T-helper 2 cell treated with Interferon-gamma antibody and Interleukin-4, amounts not matched to agents 5 μg/mL and 100 μg/mL, for 36 hours (primary cell): Measurements from ENCODE around the gene SPG7.

Source experiments
- DNase-seq: peaks from one replicate; pipeline ENCODE4 v3.0.0; 2021; ENCODE audit warnings: low spot score
- H3K27ac Mint-ChIP-seq: one replicate; pipeline ENCODE4 v1.8.0; 2021; ENCODE audit warnings: mild to moderate bottlenecking, mixed read lengths
- H3K27me3 Mint-ChIP-seq: one replicate; pipeline ENCODE4 v1.8.0; 2021; ENCODE audit warnings: low read depth, mixed read lengths
- H3K36me3 Mint-ChIP-seq: one replicate; pipeline ENCODE4 v1.8.0; 2021; ENCODE audit warnings: low read depth, mixed read lengths
- H3K4me1 Mint-ChIP-seq: one replicate; pipeline ENCODE4 v1.8.0; 2021; ENCODE audit warnings: low read depth, mixed read lengths
- H3K4me3 Mint-ChIP-seq: one replicate; pipeline ENCODE4 v1.8.0; 2022; ENCODE audit warnings: mild to moderate bottlenecking, moderate library complexity, mixed read lengths
- H3K9me3 Mint-ChIP-seq: one replicate; pipeline ENCODE4 v1.8.0; 2021; ENCODE audit warnings: mixed read lengths

The SPG7 gene

DNA sequence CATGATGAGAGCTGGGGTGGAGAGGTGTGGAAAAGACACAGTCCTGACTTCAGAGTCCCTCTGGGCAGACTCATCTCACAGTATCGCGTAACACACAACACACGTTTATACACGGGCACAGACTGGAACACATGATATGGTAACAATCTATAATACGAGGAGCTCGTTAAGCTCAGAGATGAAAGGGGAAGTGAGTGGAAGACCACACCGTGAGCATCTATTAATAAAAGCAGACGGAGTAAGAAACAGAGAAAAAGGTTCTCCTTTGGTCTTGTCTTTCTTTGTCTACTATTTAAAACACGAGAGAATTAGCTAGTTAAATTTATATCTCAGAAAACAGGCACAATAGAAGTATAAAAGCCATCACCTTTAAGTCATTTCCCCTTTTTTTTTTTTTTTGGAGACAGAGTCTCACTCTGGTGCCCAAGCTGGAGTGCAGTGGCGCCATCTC, 31.4 kb upstream of the SPG7 start:
- Mint-ChIP-seq H3K9me3 (no peaks in the 10 kb centered on the region), H3K27ac (peak overlapping the region; percentile 9), H3K4me3 (peak overlapping the region; percentile 18), H3K4me1 (peaks cover 73% of the 10 kb centered on the region), H3K36me3 (peaks cover 28% of the 10 kb centered on the region), H3K27me3 (no peaks in the 10 kb centered on the region)
- DNase-seq, result no peak

DNA sequence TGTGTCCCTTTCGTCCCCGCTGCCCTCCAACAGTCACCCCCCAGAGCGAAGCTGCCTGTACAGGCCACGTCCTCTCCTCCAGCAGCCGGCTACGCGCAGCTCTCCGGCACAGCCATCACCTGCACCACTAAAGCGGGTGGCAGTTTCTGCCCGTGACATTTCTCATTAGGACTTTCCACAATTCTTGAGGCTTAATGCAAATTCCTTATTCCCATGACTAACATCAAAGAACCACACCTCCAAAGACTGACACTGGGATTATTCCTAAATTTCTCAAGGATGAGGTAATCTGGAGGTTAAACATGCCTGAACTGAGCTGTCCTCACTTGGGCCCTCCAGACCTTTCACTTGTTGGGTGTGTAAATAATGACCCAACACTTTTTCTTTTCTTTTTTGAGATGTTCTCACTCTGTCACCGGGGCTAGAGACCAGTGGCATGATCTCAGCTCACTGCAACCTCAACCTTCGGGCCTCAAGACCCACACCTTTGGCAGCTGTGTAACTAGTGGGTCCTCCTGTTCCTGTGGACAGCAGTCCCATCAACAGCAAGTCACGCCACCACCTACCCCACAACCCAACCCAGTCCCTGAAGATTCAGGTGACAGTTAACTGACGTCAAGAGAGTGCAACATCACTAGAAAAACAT, 29.5 kb upstream of the SPG7 start:
- peaks cover 72% of the 10 kb centered on the region for H3K4me1 Mint-ChIP-seq
- DNase-seq, result no peak
- no peaks in the 10 kb centered on the region for H3K9me3 Mint-ChIP-seq
- H3K27me3 Mint-ChIP-seq, result no peaks in the 10 kb centered on the region
- H3K4me3 Mint-ChIP-seq, result peak overlapping the region; percentile 39
- H3K36me3 Mint-ChIP-seq, result peaks cover 32% of the 10 kb centered on the region
- peak overlapping the region; percentile 60 for H3K27ac Mint-ChIP-seq

DNA sequence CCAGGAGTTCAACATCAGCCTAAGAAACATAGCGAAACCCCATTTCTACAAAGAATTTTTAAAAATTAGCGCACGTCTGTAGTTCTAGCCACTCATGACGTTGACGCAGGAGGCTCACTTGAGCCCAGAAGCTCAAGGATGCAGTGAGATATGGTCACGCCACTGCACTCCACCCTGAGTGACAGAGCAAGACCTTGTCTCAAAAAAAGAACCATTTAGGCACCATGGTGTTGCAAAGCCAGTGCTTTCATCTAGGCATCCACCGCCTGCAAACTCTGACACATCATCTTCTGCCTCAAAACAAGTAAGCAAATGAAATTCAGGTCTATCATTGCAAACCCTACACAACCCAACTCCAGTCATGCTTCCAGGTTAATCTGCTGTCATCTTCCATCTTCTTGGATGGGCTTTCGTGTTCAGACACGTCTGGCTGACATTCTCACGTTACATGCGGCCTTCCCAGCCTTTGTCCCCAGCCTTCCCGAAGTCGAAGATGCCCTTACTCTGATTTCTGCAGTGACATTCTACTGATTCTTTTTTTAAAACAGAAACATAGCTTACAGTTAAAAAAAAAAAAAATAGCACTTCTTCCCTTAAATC, 26.7 kb upstream of the SPG7 start:
- Mint-ChIP-seq H3K4me3 (peak overlapping the region; percentile 7), H3K27ac (no peak overlapping the region), H3K9me3 (no peaks in the 10 kb centered on the region), H3K27me3 (no peaks in the 10 kb centered on the region), H3K4me1 (peaks cover 75% of the 10 kb centered on the region), H3K36me3 (peaks cover 30% of the 10 kb centered on the region)
- DNase-seq, result no peak

DNA sequence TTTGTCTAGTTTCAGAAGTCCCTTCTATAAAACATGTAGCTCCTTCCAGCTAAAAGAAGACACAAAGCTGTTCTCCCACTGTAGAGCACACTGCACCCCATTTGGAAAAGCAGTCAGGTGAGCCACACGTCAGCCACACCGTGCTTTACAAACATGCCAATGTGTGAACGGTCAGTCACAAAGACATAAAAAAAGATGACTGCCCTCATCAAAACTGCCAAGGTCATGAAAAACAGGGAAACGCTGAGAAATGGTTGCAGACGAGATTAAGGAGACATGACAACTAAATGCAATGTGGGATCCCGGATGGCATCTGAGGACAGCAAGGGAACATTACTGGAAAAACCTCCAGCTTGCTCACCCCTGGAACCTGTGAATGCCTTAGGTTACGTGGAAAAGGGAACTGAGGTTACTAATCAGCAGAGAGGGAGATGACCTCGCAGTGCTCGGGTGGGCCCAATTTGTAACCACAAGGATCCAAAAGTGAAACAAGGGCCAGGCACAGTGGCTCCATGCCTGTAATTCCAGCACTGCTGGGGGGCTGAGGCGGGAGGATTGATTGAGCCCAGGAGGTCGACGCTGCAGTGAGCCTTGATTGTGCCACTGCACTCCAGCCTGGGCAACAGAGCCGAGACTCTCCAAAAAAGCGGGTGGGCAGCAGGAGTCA, 25.9 kb upstream of the SPG7 start:
- peaks cover 75% of the 10 kb centered on the region for H3K4me1 Mint-ChIP-seq
- no peaks in the 10 kb centered on the region for H3K27me3 Mint-ChIP-seq
- peaks cover 31% of the 10 kb centered on the region for H3K36me3 Mint-ChIP-seq
- no peak for DNase-seq
- H3K27ac Mint-ChIP-seq, result peak overlapping the region; percentile 58
- peak overlapping the region; percentile 86 for H3K4me3 Mint-ChIP-seq
- H3K9me3 Mint-ChIP-seq, result no peaks in the 10 kb centered on the region

DNA sequence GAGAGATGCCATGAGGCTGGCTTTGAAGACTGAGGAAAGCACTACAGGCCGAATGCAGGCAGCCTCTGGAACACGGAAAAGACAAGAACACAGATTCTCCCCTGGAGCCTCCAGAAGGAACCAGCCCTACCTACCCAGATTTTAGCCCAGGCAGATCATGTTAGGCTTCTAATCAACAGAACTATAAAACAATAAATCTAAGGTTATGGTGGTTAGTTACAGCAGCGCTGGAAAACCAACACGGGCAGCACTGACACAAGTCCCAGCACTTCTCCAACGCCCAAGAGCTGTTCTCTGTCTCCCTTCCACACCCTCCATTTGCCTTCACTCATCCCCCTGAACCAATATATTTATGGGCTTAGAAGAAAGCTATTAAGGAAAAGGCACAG, 25.4 kb upstream of the SPG7 start:
- DNase-seq, result no peak
- H3K9me3 Mint-ChIP-seq, result no peaks in the 10 kb centered on the region
- H3K4me1 Mint-ChIP-seq, result peaks cover 77% of the 10 kb centered on the region
- H3K4me3 Mint-ChIP-seq, result peak overlapping the region; percentile 86
- no peaks in the 10 kb centered on the region for H3K27me3 Mint-ChIP-seq
- peaks cover 31% of the 10 kb centered on the region for H3K36me3 Mint-ChIP-seq
- peak overlapping the region; percentile 58 for H3K27ac Mint-ChIP-seq

DNA sequence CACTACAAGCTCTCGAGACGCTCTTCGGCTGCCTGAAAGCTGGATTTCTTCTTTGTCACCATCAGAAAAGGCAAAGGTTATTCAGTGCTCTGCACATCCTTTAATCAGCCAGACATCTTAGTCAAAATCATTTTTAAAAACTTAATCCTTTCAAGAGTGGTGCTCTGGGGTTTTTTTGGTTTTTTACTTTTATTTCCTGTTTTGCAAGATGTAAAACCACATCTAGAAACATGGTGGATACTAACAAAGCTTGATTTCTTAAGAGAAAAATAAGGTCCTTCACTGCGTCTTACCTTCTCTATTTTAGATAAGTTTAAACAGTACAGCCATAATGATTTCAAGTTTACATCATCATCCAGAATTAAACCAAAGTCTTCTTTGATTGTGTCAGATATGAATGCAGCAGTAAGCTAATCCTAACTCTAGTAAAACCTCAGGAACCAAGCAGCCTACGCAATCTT, 24.1 kb upstream of the SPG7 start:
- Mint-ChIP-seq H3K4me3 (peak overlapping the region; percentile 86), H3K9me3 (no peaks in the 10 kb centered on the region), H3K4me1 (peaks cover 76% of the 10 kb centered on the region), H3K27me3 (no peaks in the 10 kb centered on the region), H3K27ac (peak overlapping the region; percentile 83), H3K36me3 (peaks cover 38% of the 10 kb centered on the region)
- no peak for DNase-seq

DNA sequence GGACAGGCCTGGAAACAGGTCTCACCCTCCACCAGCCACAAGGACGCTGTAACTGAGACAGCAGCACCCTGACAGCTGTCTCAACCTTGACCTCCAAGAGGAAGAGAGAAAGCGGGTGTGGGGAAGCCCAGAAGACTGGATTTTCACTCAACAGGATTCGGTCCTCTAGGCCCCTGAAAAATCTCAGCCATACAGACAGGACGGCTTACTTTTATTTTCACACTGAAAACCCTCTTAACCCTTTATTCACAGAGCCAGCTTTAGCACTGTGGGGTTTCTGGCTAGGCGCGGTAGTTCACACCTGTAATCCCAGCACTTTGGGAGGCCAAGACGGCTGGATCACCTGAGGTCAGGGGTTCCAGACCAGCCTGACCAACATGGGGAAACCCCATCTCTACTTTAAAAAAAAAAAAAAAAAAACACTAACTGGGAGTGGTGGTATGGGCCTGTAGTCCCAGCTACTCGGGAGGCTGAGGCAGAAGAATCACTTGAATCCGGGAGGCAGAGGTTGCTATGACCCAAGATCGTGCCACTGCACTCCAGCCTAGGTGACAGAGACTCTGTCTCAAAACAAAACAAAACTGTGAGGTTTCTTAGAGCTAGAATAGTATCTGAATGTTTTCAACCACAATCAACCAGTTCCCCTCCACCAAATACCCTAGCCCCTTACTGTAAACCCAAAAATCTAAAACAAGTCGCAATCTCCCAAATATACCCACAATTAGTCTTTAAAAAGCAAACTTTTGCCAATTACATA, 23.1 kb upstream of the SPG7 start:
- Mint-ChIP-seq H3K9me3 (no peaks in the 10 kb centered on the region), H3K27ac (peak overlapping the region; percentile 83), H3K4me3 (peak overlapping the region; percentile 86), H3K4me1 (peaks cover 74% of the 10 kb centered on the region), H3K36me3 (peaks cover 39% of the 10 kb centered on the region), H3K27me3 (no peaks in the 10 kb centered on the region)
- DNase-seq, result no peak

DNA sequence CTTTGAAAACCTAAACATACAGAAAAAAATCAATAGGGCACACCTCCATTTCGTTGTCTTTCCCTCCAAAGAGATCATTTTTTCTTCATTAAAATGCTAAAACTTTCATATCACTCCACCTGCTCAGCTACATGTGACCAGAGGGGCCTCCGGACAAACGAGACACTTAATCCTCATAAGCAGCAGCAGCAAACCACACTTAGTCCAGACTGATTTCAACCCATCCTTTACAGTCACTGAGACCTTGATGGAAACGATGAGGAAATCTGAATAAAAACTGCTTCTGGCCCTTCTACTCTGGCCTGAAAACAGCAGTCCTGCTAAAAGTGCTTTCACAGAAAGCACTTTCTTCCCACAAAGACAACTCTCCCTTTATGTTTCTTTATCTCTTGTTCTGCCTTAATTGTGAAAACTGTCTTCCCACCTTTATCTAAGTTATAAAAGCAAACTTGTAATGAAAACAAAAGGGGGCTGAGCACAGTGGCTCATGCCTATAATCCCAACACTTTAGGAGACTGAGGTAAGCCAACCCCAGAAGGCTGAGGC, 22.4 kb upstream of the SPG7 start:
- Mint-ChIP-seq H3K36me3 (peaks cover 40% of the 10 kb centered on the region), H3K27ac (peak overlapping the region; percentile 83), H3K9me3 (no peaks in the 10 kb centered on the region), H3K4me3 (peak overlapping the region; percentile 86), H3K27me3 (no peaks in the 10 kb centered on the region), H3K4me1 (peaks cover 71% of the 10 kb centered on the region)
- DNase-seq, result no peak

DNA sequence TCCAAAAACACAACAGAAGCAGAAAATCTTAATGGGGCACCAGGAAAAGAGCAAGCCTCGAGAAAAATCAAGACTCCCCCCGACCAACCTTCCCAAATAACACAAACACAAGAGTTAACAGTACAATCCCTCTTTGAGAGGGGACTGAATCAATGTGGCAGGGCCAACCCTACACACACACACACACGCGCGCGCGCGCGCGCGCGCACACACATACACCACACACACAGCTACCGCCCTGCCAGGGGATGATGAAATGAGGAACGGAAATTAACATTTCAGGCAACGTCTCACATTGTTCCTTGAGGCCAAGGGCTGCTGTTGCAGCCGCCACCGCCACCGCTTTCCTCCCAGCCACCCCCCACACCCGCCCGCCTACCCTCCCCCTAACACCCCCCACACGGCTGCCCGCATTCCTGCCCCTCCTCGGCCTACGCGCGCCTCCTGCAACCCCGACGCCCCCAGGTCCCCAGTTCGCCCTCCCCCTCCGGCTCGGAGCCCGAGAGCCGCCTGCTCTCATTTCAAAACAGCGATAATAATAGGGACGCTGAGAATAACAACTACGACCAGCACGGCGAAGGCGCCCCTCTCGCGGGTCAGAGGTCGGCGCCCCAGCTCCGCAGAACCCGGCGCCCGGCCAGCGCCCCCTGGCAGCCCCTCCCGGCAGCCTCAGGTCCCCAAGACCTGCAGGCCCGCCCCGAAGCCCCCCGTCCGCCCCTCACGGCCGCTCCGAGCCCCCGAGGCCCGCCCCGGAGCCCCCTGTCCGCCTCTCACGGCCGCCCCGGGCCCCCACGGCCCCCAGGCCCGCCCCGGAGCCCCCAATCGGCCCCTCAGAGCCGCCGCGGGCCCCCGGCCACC, 18.9 kb upstream of the SPG7 start:
- peak; percentile 81 for DNase-seq
- Mint-ChIP-seq H3K9me3 (no peaks in the 10 kb centered on the region), H3K27ac (peak overlapping the region; percentile 95), H3K27me3 (no peaks in the 10 kb centered on the region), H3K36me3 (peaks cover 19% of the 10 kb centered on the region), H3K4me3 (peak overlapping the region; percentile 97), H3K4me1 (peaks cover 47% of the 10 kb centered on the region)

DNA sequence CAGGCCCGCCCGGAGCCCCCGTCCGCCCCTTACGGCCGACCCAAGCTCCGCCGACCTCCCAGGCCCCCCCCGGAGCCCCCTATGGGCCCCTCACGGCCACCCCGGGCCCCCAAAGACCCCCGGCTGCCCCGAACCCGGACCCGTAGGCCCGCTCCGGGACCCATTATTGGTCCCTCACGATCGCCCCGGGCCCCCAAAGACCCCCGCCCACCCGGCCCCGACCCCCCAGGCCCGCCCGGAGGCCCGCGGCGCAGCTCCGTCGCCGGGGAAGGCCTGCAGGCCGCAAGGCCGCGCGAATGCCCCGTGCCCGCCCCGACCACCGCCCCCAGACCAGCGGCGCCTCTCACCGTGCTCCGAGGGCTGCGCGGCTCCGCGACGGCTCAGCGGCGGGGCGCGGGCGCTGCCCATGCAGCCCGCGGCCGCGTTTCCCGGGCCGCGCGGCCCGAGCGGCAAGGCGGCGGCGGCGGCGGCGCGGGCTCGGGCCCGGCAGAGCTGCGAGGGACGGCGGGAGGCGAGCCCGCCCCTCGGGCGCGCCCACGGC, 18.2 kb upstream of the SPG7 start:
- peaks cover 40% of the 10 kb centered on the region for H3K4me1 Mint-ChIP-seq
- H3K27ac Mint-ChIP-seq, result no peak overlapping the region
- DNase-seq, result no peak

DNA sequence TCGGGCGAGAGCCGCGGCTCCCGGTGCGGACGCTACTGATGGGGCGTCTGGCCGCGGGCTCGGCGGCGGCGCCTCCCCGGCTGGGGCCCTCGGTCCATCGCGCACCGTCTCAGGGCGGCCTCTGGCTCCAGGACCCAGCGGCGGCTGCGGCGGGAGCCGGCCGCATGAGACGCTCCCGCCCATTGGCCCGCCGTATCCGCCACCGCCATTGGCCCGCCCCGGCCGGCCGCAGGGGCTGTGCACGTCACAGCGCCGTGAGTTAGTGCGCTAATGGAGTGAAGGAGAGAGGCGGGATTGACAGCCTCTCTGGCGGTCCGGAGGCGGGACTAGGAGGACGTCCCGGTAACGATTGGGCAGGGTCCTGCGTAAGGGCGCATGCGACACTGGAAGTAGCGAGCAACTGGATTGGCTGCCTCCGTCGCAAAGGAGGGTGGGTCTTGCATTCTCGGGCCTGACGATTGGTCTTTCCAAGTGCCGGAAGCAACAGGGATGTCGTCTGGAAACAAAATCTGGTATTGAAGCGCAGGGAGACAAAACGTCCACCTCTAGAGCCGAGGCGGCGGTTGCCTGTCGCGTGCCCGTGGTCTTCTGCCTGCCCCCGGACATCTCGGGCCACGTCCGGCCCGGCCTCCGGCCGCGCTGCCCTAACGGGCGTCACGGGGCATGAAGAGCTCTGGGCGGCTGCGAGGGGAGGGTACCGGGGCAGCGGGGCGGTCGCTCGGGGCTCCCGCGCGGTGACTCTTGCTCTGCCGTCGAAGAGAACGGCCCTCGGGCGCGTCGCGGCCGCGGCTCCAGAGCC, 17.6 kb upstream of the SPG7 start, which contains the start of gene ANKRD11:
TSS of gene ANKRD11 (minus strand) at position 123 of the 799 bp plus-strand sequence. CDS start 173,542 bp downstream, outside the sequence.
- Mint-ChIP-seq H3K27ac (peak within 1 kb of the TSS; percentile 95), H3K4me3 (peak within 1 kb of the TSS; percentile 97), H3K27me3 (no peaks in the 10 kb centered on the region), H3K36me3 (peaks cover 22% of the 10 kb centered on the region), H3K9me3 (no peaks in the 10 kb centered on the region), H3K4me1 (peaks cover 34% of the 10 kb centered on the region)
- peak; percentile 99 for DNase-seq

More for the DNA sequence above, 18.2 kb upstream of the SPG7 start:
- no peaks in the 10 kb centered on the region for H3K27me3 Mint-ChIP-seq
- peaks cover 22% of the 10 kb centered on the region for H3K36me3 Mint-ChIP-seq
- H3K9me3 Mint-ChIP-seq, result no peaks in the 10 kb centered on the region
- no peak overlapping the region for H3K4me3 Mint-ChIP-seq

DNA sequence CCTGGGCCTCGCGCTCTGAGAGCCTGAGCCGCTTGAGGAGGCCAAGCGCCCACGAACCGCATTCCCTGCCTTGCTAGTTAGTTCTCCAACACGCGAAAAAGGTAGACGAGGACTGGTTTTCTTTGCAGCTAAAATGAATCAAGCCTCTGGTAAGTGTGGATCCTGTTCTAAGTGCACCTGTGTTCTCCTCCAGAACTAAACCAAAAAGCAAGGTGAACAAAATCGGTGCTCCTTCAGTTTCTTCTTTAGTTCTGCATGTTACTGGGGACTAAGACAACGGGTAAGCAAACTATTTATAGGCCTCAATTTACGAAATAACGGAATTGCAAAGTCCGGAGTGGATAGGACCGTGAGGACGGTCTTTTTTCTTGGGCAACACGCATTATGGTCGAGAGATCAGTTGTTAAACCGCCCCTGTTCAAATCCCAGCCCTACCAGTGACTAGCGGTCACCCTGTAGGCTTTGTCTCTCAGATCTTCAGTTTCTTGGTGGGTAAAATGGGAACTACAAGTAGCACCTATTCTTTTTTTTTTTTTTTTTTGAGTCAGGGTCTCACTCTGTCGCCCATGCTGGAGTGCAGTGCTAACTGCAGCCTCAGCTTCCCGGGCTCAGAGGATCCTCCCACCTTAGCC, 16.8 kb upstream of the SPG7 start:
- no peak for DNase-seq
- peak overlapping the region; percentile 95 for H3K4me3 Mint-ChIP-seq
- peaks cover 20% of the 10 kb centered on the region for H3K36me3 Mint-ChIP-seq
- peak overlapping the region; percentile 94 for H3K27ac Mint-ChIP-seq
- H3K9me3 Mint-ChIP-seq, result no peaks in the 10 kb centered on the region
- no peaks in the 10 kb centered on the region for H3K27me3 Mint-ChIP-seq
- peaks cover 27% of the 10 kb centered on the region for H3K4me1 Mint-ChIP-seq
